ENCODE results near the gene FIBP.

FIBP gene

DNA sequence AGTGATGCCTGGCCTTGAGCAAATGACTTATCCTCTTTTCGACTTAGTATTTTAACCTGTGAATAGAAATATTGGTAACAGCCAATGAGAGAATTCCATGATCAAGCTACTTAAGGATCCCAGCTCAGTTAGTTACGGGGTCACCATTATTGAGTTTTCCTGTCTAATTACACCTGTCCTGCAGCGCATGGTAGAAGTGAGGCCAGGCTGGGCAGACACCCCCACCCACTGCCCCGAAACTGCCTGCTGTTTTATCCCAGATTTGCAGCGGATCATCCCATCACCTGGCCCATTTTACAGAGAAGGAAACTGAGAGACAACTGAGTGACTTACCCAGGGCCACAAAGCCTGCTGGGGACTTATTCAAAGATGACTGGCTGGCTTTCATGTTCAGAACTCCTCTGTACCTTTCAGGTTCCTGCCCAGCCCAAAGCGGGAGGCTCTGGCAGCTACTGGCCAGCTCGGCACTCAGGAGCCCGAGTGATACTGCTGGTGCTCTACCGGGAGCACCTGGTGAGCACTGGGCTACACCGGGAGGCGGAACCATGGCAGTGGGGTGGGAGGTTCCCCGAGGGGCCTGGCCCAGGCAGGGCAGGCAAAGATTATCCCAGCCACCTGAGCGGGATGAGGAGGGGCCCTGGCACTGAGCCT lies 26.6 kb downstream of the FIBP start:
- FAIRE-seq (no peak), DNase-seq (ENCODE audit: insufficient read length, low spot score) (no peak)

DNA sequence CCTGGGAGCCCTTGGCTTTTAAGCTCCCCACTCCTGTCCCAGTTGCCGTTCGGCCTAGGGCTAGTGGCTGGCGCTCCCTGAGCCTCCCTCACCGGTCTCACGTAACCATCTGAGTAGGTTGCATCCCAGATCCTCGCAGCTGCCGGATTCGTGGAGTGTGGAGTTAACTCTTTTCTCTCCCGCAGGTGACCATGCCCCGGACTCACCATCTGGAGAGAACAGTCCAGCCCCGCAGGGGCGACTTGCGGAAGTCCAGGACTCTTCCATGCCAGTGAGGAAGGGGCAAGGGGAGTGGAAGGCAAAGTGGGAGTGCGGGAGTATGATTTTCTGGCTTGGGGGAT lies 27.1 kb downstream of the FIBP start:
- no peak for FAIRE-seq

DNA sequence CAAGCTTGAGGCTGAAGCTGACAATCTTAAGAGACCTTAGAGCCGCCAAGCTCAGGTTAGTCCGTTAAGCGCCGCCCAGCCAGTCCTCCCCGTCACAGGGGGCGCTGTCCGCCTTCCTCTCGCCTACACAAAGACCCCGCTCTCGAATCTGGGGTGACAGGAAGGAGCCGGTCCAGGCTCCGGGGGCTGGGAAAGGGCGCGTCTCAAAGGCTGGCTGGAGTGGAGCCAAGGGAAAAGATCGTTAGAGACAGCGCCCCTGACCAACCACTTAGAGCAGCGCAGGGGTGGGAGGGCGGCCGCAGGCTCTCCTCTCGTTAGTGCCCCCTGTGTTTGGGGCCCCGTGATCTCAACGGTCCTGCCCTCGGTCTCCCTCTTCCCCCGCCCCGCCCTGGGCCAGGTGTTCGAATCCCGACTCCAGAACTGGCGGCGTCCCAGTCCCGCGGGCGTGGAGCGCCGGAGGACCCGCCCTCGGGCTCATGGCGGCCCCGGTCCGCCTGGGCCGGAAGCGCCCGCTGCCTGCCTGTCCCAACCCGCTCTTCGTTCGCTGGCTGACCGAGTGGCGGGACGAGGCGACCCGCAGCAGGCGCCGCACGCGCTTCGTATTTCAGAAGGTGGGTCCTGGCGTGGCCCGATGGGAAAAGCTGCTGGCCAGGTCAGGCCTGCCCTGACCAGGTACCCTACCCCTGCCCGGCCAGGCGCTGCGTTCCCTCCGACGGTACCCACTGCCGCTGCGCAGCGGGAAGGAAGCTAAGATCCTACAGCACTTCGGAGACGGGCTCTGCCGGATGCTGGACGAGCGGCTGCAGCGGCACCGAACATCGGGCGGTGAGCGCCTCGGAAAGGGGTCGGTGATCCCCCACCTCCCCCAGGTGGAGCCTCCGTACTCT lies 27.8 kb downstream of the FIBP start, which contains the start of gene MUS81:
TSS of gene MUS81 (plus strand) at position 156 of the 887 bp plus-strand sequence. CDS start at position 477, 321 bp downstream.
- FAIRE-seq (peak; percentile 65), DNase-seq (ENCODE audit: insufficient read length, low spot score) (peak; percentile 98)

More for the DNA sequence above, 27.1 kb downstream of the FIBP start:
- no peak for DNase-seq (ENCODE audit: insufficient read length, low spot score)

DNA sequence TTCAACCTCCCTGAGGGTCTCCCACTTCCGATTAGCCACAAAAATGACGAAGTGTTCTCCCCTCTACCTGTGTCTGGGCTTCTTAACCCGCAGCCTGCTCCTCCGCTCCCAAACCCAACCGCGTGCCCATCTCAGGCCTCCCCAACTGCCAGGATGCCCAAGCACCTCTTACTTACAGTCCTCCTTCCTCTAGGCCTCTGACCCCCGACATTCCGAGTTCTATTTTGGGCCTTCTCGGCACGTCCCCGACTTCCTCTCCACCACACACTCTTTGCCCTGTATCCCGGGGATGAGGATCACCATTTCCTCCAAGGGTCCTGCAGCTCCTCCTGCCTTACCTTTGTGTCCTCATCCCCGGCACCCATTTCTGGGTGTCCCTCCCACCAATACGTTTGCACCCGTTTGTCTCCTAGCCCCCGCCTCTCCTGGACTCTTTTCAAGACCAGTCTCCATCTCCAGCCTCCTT lies 28.4 kb downstream of the FIBP start:
- FAIRE-seq (peak; percentile 46), DNase-seq (ENCODE audit: insufficient read length, low spot score) (no peak)

DNA sequence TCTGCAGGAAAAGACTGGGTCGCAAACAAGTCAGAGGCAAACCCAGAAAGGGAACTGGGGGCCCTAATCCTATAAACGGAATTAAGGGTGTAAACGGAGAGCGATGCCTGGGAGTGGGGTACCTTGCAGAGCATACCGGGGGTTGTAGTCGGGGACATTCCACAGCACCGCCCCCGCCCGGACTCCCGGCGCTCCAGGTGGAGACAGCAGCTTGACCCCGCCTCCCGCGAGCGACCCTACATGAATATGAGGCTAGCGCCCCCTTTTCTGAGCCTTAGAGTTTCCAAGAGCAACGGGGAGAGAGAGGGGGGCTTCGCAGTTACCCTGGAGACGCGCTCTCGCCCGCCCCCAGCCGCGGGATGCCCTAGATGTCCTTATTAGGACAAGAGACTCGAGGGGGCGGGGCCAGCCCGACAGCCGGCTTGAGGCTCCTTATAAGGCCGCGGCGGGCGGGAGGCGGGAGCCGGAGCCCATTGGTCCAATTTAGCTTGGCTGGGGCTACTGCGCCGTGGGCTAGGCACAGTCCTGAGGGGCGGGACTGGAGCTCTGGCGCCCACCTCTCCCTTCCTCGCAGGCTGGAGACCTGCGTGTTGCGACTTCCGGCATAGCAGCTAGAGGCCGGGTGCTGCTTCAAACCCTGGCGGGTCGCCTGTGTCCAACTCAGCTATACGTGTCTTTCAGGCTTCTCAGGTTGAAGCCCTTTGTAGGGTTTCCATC lies 29.0 kb downstream of the FIBP start:
- FAIRE-seq (peak; percentile 95), DNase-seq (ENCODE audit: insufficient read length, low spot score) (peak; percentile 98)

DNA sequence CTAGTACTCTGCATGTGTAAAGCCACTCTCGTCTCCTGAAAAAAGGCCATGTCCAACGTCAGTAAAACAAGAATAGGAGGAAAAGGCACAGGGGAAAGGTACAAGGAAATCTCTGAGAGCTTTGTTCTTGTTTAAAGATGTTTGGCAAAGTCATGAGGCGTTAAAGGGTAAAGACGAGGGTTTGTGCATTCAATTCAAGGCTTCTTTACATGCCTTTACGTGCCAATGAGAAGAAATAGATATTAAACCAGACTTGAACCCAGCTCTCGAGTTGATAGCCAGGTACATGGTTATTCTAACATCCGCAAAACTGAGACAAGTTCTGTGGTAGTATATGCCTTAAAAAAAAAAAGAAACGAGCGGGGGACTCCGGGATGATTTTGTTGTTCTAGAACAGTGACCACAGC lies 29.6 kb downstream of the FIBP start:
- FAIRE-seq (no peak), DNase-seq (ENCODE audit: insufficient read length, low spot score) (no peak)

DNA sequence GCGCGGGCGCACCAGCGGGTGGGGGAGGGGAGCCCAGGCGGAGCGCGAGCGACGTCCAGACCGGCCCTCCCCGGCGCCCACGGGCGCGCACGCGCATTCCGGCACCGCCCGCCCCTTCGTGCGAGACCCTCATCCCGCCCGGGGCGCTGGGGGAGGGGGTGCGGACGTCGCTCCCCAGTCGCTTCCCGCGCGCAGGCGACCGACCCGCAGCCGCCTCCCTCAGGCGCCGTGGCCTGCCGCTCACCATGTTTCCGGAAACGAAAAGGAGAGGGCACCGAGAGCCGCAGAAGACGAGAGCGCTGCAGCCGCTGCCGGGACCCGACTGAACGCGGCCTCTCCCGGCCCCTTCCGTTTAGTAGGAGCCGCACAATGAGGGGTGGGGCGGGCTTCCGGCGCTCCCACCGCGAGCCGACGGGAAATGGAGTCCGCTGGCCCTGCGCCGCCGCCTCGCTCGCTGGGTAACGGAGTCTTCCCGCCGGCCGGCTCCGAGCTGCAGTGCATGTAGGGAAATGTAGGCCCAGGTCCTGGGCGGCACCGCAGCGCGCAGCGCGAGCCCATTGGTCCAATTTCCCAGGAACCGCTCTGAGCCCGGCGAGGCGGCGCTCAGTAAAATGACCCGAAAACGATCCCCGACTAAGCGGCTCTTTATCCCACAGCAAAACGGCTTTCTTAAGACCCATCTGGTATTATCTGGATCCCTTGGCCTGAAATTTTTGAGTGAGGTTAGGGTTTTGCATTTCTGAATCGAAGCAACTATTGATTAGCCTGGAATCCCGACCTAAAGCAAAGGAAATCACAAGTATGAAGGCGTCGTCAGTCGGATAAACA lies 30.2 kb downstream of the FIBP start, which contains the start of gene CFL1:
TSS of gene CFL1 (minus strand) at position 328 of the 828 bp plus-strand sequence. CDS start at position 247, 81 bp downstream.
- FAIRE-seq = peak; percentile 94
- peak; percentile 96 for DNase-seq (ENCODE audit: insufficient read length, low spot score)

DNA sequence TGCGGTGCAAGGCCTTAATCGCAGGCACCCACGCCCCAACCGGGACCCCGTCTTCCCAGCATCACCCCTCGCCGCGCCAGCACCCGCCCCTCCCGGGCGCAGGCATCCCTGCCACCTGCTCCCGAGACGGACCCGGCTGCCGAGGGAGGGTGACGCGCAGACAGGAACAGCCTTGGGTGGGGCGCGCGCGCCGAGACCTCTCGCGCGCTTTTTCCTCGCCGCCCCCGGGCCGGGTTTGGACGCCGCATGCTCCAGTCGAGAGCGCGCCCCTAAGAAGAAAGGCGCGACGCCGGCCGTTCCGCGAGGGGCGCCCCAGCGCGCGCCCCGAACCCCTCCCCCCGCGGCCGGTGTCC lies 30.8 kb downstream of the FIBP start:
- no peak for FAIRE-seq
- DNase-seq (ENCODE audit: insufficient read length, low spot score) = no peak

DNA sequence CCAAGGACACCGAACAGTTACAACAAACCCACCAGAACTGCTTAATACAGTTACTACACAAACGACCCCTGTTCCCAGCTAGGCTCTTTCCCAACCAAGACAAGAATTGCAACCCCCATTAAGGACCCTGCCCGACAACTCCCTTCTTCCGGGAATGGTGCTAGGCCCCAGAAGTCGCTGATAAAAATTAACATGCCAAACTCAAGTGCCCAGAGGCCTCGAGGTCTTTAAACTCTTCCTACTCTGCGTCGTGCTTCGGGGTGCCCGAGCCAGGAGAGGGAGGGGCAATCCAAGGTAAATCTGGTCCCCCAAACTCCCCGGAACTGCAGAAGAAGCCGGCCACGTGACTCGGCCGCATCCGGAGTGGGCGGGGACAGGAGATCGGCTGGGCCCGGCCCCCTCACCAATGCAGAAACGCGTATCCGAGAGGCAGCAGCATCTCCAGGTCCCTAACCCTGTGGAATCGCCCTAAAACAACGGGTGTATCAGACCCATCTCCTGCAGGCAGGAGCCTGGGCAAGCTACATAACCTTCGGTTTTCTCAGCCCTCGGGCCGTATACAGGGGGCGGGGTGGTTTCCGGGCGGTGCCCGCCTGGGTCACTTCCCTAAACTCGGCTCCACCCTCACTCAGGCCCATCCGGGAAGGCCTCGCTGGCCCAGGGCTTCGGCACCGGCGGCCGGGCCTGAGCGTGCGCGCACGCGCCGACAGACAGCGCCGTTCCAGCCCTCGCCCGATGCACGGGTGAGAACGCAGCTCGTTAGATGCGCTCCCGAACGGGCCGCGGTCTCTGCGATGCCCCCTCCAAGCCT lies 31.4 kb downstream of the FIBP start:
- DNase-seq (ENCODE audit: insufficient read length, low spot score) (peak; percentile 73), FAIRE-seq (peak; percentile 66)

DNA sequence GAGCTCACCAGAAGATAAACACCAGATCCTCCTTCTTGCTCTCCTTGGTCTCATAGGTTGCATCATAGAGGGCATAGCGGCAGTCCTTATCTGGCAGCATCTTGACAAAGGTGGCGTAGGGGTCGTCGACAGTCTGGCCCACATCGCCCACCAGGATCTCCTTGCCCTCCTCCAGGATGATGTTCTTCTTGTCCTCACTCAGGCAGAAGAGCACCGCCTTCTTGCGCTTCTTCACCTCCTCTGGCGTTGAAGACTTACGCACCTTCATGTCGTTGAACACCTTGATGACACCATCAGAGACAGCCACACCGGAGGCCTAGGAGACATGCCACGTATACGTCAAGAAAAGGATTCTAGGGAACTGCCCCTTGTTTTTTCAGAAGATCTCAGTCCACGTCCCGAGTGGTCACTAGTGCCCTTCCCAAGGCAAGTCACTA lies 32.3 kb downstream of the FIBP start:
- DNase-seq (ENCODE audit: insufficient read length, low spot score) (no peak), FAIRE-seq (no peak)

DNA sequence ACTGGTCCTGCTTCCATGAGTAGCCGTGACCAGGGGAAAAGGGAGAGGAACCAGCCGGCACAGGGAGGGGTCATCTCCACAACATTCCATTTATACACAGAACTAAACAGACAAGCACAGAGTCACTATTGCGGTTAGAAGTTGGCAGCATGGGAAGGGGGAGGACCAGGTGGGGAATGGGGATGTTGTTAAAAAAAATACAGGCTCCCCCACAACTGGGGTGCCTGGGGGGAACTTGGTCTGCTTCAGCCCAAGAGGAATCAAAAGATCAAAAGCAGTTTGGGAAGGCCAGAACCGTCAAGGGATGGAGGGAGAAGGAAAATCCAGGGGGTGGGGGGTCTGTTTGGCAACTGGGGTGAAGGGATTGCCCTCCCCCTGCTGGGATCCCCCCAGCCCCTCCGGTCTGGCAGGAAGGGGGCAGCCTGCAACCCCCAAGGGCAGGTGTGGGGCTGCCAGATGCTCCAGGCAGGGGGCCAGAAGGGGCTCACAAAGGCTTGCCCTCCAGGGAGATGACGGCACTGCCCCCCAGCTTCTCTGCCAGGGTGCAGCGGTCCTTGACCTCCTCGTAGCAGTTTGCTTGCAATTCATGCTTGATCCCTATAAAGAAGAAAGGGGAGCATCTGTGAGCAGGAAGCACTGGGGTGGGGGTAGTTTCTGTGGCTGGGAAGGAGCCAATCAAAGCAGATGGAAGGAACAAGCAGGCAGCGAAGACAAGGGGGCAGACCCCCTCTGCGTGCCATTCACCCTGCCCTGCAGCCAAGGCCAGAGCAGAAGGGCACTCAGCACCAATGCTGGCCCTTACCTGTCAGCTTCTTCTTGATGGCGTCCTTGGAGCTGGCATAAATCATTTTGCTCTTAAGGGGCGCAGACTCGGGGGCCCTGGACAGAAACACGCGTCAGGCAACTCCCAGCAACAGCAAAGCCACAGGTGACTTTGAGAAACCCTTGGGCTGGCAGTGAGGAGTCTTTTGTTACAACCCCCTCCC lies 33.1 kb downstream of the FIBP start:
- DNase-seq (ENCODE audit: insufficient read length, low spot score) (no peak), FAIRE-seq (no peak)

DNA sequence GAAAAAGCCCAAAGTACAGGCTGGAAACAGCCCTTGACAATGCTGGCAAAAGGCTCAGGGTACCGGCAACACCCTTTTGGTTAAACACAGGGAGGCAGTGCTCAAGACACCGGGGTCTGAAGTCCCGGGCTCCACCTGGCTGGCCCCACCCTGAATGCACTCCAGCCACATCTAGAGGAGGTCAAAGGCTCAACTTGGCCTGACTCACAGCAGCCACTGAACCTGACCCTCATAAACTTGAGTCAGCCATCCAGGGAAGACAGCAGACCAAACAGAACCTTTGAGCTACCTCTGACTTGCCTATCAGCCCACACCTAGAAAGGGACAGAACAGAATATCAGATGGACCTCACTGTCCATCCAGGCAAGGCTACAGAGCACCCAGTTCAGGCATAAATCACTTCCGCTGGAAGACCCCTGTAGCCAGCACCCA lies 34.1 kb downstream of the FIBP start:
- DNase-seq (ENCODE audit: insufficient read length, low spot score) = no peak
- no peak for FAIRE-seq

DNA sequence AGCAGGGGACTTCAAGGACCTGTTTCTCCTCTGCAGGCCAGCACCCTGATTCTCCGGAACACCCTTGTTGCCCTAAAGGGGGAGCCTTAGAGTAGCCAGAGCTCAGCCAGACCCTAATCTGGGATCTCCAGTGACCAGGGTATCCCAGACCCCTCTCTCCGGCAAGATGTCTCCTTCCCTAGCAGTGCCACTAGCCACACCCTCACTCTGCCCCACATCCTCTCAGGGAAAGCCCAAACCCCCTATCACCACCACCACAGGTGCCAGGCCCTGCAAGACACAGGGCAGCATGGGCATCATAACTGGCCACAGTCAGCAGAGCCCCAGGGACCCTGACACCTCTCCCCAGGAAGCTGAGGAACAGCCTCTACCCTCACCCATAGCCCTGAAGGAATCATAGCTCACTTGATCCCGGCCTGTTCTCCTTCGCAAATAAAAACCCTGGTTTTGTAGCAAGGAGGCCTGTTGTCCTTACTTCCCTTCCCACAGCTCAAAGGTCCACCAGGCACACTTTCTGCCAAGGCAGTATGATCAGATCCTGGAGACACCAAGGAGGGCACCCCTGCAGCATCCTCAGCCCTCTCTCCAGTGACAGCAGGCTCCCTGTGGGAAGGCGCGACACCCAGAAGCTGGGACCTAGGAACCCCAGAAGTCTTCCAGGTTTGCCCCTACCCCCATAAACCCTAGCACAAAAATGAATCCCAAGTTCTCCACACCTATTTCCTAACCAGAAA lies 34.9 kb downstream of the FIBP start:
- DNase-seq (ENCODE audit: insufficient read length, low spot score) (no peak), FAIRE-seq (no peak)

DNA sequence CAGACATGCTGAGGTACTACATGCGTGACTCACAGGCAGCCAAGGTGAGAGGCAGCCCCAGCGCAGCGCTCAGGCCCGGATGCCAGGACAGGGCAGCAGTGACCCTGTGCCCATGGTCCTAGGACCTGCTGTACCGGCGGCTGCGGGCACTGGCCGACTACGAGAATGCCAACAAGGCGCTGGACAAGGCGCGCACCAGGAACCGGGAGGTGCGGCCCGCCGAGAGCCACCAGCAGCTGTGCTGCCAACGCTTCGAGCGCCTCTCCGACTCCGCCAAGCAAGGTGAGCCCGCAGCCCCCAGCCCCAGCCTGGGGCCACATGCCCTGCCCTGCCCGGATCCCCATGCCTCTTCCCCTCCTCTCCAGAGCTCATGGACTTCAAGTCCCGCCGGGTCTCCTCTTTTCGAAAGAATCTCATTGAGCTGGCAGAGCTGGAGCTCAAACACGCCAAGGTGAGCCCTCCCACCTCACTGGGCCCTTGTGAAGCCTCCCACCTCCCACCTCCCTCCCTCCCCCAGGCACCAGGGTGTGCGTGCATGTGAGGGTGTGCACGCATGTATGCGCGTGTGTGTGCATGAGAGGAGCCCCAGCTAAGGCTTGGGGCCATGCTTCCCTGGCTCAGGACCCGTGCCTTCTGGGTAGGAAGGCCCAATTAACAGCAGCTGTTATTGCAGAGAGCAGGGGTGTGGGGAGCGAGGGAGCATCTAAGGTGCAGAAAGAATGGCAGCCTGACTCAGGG lies 35.6 kb downstream of the FIBP start:
- FAIRE-seq (peak; percentile 44), DNase-seq (ENCODE audit: insufficient read length, low spot score) (no peak)

DNA sequence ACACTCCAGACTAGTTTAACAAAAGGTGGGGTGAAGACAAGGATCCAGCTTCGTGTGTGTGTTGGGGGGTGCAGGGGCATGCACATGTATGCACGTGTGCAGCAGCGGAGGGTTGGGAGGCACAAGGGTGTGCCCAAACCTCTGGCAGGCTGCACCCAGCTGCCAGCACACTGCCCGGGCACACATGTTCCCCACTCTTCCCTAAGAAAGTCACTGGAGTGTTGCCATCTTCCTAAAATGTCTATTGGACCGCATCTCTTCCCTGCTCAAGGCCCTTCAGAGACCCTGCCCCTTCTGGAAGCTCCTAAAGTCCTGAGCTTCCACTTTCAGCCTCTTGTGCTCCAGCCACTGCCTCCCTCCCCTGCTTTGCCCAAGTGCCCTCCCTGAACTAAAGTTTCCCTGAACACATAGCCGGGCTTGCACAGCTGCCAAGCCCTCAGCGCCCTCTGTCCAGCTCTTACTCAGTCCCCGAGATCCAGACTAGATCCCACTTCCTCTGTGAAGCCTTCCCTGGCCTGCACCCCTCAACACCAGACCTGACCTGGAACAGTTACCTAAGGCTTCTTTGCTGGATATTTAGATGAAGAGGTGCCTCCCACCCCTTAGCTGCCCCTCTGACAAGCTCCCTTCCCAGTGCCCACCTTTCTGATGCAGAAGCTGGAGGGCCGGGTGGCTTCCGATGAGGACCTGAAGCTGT lies 36.3 kb downstream of the FIBP start:
- DNase-seq (ENCODE audit: insufficient read length, low spot score) (no peak), FAIRE-seq (peak; percentile 48)

DNA sequence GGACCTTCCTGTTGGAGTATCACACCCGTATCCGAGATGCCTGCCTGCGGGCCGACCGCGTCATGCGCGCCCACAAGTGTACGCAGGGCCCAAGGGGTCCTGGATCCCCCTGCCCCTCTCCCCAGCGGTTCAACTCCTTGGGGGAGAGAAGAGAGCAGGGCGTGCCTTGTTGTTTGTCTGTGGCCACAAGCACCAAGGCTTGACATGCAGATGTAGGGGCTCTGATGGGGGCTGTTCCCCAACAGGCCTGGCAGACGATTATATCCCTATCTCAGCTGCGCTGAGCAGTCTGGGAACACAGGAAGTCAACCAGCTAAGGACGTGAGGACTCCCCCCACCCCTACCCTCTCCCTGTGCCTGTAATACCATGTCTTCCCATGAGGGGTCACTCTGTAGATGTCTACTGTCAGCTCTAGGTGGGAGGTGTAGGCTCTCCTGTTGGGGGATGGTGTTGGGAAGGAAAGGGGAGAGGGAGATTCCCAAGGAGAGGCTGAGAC lies 37.1 kb downstream of the FIBP start:
- FAIRE-seq = peak; percentile 62
- DNase-seq (ENCODE audit: insufficient read length, low spot score) = no peak

Data from HTR-8/SVneo (cell line).